Measurements from ENCODE around the gene LMNTD1. TPM values are rescaled to one million over a fixed set of nuclear protein-coding genes. Genes with fewer than 3 reads are reported as not detected.

LMNTD1 gene
- total and polyA plus RNA-seq, 9 of the 15 experiments (the other 6 are each of a cell fraction or from before 2014, with no cell fraction given): not detected

DNA sequence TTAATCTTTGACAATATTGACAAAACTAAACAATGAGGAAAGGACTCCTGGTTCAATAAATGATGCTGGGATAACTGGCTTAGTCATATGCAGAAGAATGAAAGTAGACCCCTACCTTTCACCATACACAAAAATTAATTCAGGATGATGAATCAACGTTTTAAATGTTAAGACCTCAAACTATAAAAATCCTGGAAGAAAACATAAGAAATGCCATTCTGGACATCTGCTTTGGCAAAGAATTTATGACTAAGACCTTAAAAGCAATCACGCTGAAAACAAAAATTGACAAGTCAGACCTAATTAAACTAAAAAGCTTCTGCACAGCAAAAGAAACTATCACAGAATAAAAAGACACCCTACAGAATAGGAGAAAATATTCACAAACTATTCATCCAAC lies 97.4 kb downstream of the LMNTD1 start (continued):
- TF ChIP-seq, protein P1, sequence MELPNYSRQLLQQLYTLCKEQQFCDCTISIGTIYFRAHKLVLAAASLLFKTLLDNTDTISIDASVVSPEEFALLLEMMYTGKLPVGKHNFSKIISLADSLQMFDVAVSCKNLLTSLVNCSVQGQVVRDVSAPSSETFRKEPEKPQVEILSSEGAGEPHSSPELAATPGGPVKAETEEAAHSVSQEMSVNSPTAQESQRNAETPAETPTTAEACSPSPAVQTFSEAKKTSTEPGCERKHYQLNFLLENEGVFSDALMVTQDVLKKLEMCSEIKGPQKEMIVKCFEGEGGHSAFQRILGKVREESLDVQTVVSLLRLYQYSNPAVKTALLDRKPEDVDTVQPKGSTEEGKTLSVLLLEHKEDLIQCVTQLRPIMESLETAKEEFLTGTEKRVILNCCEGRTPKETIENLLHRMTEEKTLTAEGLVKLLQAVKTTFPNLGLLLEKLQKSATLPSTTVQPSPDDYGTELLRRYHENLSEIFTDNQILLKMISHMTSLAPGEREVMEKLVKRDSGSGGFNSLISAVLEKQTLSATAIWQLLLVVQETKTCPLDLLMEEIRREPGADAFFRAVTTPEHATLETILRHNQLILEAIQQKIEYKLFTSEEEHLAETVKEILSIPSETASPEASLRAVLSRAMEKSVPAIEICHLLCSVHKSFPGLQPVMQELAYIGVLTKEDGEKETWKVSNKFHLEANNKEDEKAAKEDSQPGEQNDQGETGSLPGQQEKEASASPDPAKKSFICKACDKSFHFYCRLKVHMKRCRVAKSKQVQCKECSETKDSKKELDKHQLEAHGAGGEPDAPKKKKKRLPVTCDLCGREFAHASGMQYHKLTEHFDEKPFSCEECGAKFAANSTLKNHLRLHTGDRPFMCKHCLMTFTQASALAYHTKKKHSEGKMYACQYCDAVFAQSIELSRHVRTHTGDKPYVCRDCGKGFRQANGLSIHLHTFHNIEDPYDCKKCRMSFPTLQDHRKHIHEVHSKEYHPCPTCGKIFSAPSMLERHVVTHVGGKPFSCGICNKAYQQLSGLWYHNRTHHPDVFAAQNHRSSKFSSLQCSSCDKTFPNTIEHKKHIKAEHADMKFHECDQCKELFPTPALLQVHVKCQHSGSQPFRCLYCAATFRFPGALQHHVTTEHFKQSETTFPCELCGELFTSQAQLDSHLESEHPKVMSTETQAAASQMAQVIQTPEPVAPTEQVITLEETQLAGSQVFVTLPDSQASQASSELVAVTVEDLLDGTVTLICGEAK (IDR thresholded peaks at IDR 0.05): no peak
- TF ChIP-seq, protein P1 (CRISPR knock-in tag; IDR thresholded peaks at IDR 0.05): no peak
- no peak for TF ChIP-seq CBFB (CRISPR knock-in tag; IDR thresholded peaks at IDR 0.05)

Data from K562 (cell line).